HepG2 (cell line): ENCODE results near the gene PDIK1L.

Experiments
- CTCF ChIP-seq: sonication (generic); formaldehyde crosslinking; IDR thresholded peaks from 2 replicates; pipeline ENCODE4 v1.5.0; 2020; ENCODE audit warnings: mild to moderate bottlenecking, missing genetic modification reagents, moderate library complexity
- ELF4 ChIP-seq: sonication (generic); formaldehyde crosslinking; IDR thresholded peaks from 2 replicates; pipeline ENCODE4 v1.5.0; 2020; ENCODE audit warnings: missing genetic modification reagents, mild to moderate bottlenecking, moderate library complexity, borderline replicate concordance
- POLR2AphosphoS5 ChIP-seq: IDR thresholded peaks from 2 replicates; pipeline ENCODE4 v1.6.1; 2012; ENCODE audit warnings: low read depth, low read length
- YEATS2 ChIP-seq: sonication (generic); formaldehyde crosslinking; IDR thresholded peaks from 2 replicates; pipeline ENCODE4 v1.4.0; 2020; ENCODE audit warnings: missing genetic modification reagents, borderline replicate concordance
- ZNF24 ChIP-seq: fragments of 450-650 bp; IDR thresholded peaks from 2 replicates; pipeline ENCODE4 v1.6.1; 2017; ENCODE audit warnings: antibody characterized with exemption, mild to moderate bottlenecking
- ZNF878 ChIP-seq: sonication (generic); formaldehyde crosslinking; IDR thresholded peaks from 2 replicates; pipeline ENCODE4 v1.8.1; 2023; ENCODE audit warnings: mild to moderate bottlenecking, missing genetic modification reagents, moderate library complexity

- no peak for TF ChIP-seq ZNF24
- no peak for TF ChIP-seq POLR2AphosphoS5
- TF ChIP-seq YEATS2 (CRISPR knock-in tag) = no peak
- TF ChIP-seq ZNF878 = no peak
- no peak for TF ChIP-seq ELF4
- no peak for TF ChIP-seq CTCF (CRISPR knock-in tag)
These were observed 30.2 kb upstream of the PDIK1L start for GRCh38 chr1:26081267-26082019.
